Stimulated activated memory B cell treated with anti-CD40 and anti-IgM and Interleukin-4, amounts not matched to agents 10 μg/mL and 1 μg/mL and 100 μg/mL, for 72 hours (primary cell): ENCODE data around the gene KLHL28.
A peak's percentile ranks its signal among the peaks of the same experiment; 100 is the strongest.

ENCODE experiments used
- ATAC-seq: fragments of 150-1000 bp; cut with Tn5 transposase; 2 replicates; pipeline ENCODE4 v1.10.0; 2021
- H3K27ac Mint-ChIP-seq: one replicate; pipeline ENCODE4 v1.8.0; 2022; ENCODE audit warnings: mild to moderate bottlenecking, mixed read lengths
- H3K27me3 Mint-ChIP-seq: one replicate; pipeline ENCODE4 v1.8.0; 2022; ENCODE audit warnings: mixed read lengths
- H3K36me3 Mint-ChIP-seq: one replicate; pipeline ENCODE4 v1.8.0; 2022; ENCODE audit warnings: mixed read lengths
- H3K4me1 Mint-ChIP-seq: one replicate; pipeline ENCODE4 v1.8.0; 2022; ENCODE audit warnings: mixed read lengths
- H3K4me3 Mint-ChIP-seq: one replicate; pipeline ENCODE4 v1.8.0; 2022; ENCODE audit warnings: mild to moderate bottlenecking, moderate library complexity, mixed read lengths
- H3K9me3 Mint-ChIP-seq: one replicate; pipeline ENCODE4 v1.8.0; 2022; ENCODE audit warnings: mixed read lengths

The KLHL28 gene

GRCh38 chr14:44966601-44967336, 5.0 kb upstream of the KLHL28 start:
- Mint-ChIP-seq H3K9me3 (peaks cover 23% of the 10 kb centered on the region), H3K27me3 (no peaks in the 10 kb centered on the region), H3K4me1 (peaks cover 83% of the 10 kb centered on the region), H3K4me3 (peak overlapping the region; percentile 66), H3K27ac (no peak overlapping the region), H3K36me3 (peaks cover 64% of the 10 kb centered on the region)
- ATAC-seq: no peak

GRCh38 chr14:44963775-44964380, 2.1 kb upstream of the KLHL28 start:
- Mint-ChIP-seq H3K9me3 (peaks cover 6% of the 10 kb centered on the region), H3K27me3 (no peaks in the 10 kb centered on the region), H3K36me3 (peaks cover 35% of the 10 kb centered on the region), H3K4me3 (no peak overlapping the region), H3K27ac (no peak overlapping the region), H3K4me1 (peaks cover 66% of the 10 kb centered on the region)
- no peak for ATAC-seq

GRCh38 chr14:44963044-44963528, 1.3 kb upstream of the KLHL28 start:
- Mint-ChIP-seq H3K27me3 (no peaks in the 10 kb centered on the region), H3K36me3 (peaks cover 28% of the 10 kb centered on the region), H3K4me3 (no peak overlapping the region), H3K4me1 (peaks cover 59% of the 10 kb centered on the region), H3K9me3 (peaks cover 3% of the 10 kb centered on the region), H3K27ac (no peak overlapping the region)
- no peak for ATAC-seq

GRCh38 chr14:44962334-44963043, 742 bp upstream of the KLHL28 start:
- Mint-ChIP-seq H3K36me3 (peaks cover 24% of the 10 kb centered on the region), H3K4me1 (peaks cover 56% of the 10 kb centered on the region), H3K9me3 (peaks cover 2% of the 10 kb centered on the region), H3K4me3 (no peak overlapping the region), H3K27ac (no peak overlapping the region), H3K27me3 (no peaks in the 10 kb centered on the region)
- peak; percentile 64 for ATAC-seq

GRCh38 chr14:44961151-44961553, 595 bp downstream of the KLHL28 start:
- Mint-ChIP-seq H3K9me3 (no peaks in the 10 kb centered on the region), H3K27ac (no peak overlapping the region), H3K27me3 (no peaks in the 10 kb centered on the region), H3K4me1 (peaks cover 45% of the 10 kb centered on the region), H3K36me3 (peaks cover 15% of the 10 kb centered on the region), H3K4me3 (no peak overlapping the region)
- ATAC-seq: peak; percentile 58

GRCh38 chr14:44960646-44961045, 1.1 kb downstream of the KLHL28 start:
- Mint-ChIP-seq H3K27ac (no peak overlapping the region), H3K4me1 (peaks cover 40% of the 10 kb centered on the region), H3K36me3 (peaks cover 15% of the 10 kb centered on the region)

GRCh38 chr14:44960146-44960545, 1.6 kb downstream of the KLHL28 start:
- Mint-ChIP-seq H3K9me3 (no peaks in the 10 kb centered on the region), H3K4me1 (peaks cover 38% of the 10 kb centered on the region), H3K27ac (no peak overlapping the region), H3K27me3 (no peaks in the 10 kb centered on the region), H3K36me3 (peaks cover 15% of the 10 kb centered on the region), H3K4me3 (peak overlapping the region; percentile 58)
- no peak for ATAC-seq

More at GRCh38 chr14:44960646-44961045, 1.1 kb downstream of the KLHL28 start:
- H3K9me3 Mint-ChIP-seq: no peaks in the 10 kb centered on the region
- H3K27me3 Mint-ChIP-seq: no peaks in the 10 kb centered on the region
- no peak for ATAC-seq
- peak overlapping the region; percentile 58 for H3K4me3 Mint-ChIP-seq

GRCh38 chr14:44959538-44959937, 2.2 kb downstream of the KLHL28 start:
- Mint-ChIP-seq H3K9me3 (no peaks in the 10 kb centered on the region), H3K36me3 (peaks cover 10% of the 10 kb centered on the region), H3K4me3 (no peak overlapping the region), H3K27ac (no peak overlapping the region), H3K27me3 (no peaks in the 10 kb centered on the region), H3K4me1 (peaks cover 32% of the 10 kb centered on the region)
- ATAC-seq: no peak

GRCh38 chr14:44956866-44957265, 4.9 kb downstream of the KLHL28 start:
- no peak overlapping the region for H3K4me3 Mint-ChIP-seq

GRCh38 chr14:44955528-44955927, 6.2 kb downstream of the KLHL28 start:
- H3K27me3 Mint-ChIP-seq: no peaks in the 10 kb centered on the region
- no peak for ATAC-seq
- peaks cover 20% of the 10 kb centered on the region for H3K4me1 Mint-ChIP-seq
- peaks cover 11% of the 10 kb centered on the region for H3K36me3 Mint-ChIP-seq
- H3K4me3 Mint-ChIP-seq: no peak overlapping the region
- no peaks in the 10 kb centered on the region for H3K9me3 Mint-ChIP-seq
- no peak overlapping the region for H3K27ac Mint-ChIP-seq

More at GRCh38 chr14:44956866-44957265, 4.9 kb downstream of the KLHL28 start:
- no peak overlapping the region for H3K27ac Mint-ChIP-seq
- H3K4me1 Mint-ChIP-seq: peaks cover 20% of the 10 kb centered on the region
- H3K27me3 Mint-ChIP-seq: no peaks in the 10 kb centered on the region
- H3K36me3 Mint-ChIP-seq: peaks cover 11% of the 10 kb centered on the region
- no peak for ATAC-seq
- no peaks in the 10 kb centered on the region for H3K9me3 Mint-ChIP-seq

GRCh38 chr14:44954750-44955149, 7.0 kb downstream of the KLHL28 start:
- no peaks in the 10 kb centered on the region for H3K9me3 Mint-ChIP-seq
- no peaks in the 10 kb centered on the region for H3K27me3 Mint-ChIP-seq
- H3K36me3 Mint-ChIP-seq: peaks cover 11% of the 10 kb centered on the region
- H3K27ac Mint-ChIP-seq: no peak overlapping the region
- peaks cover 13% of the 10 kb centered on the region for H3K4me1 Mint-ChIP-seq
- H3K4me3 Mint-ChIP-seq: no peak overlapping the region
- no peak for ATAC-seq

- no peak overlapping the region for H3K27ac Mint-ChIP-seq
- no peaks in the 10 kb centered on the region for H3K27me3 Mint-ChIP-seq
- no peaks in the 10 kb centered on the region for H3K9me3 Mint-ChIP-seq
- H3K36me3 Mint-ChIP-seq: peaks cover 24% of the 10 kb centered on the region
- ATAC-seq: no peak
- peaks cover 15% of the 10 kb centered on the region for H3K4me1 Mint-ChIP-seq
- H3K4me3 Mint-ChIP-seq: no peak overlapping the region
These were observed 9.2 kb downstream of the KLHL28 start for GRCh38 chr14:44952391-44953110.

GRCh38 chr14:44951051-44951450, 10.7 kb downstream of the KLHL28 start:
- Mint-ChIP-seq H3K9me3 (peaks cover 3% of the 10 kb centered on the region), H3K27me3 (no peaks in the 10 kb centered on the region), H3K36me3 (peaks cover 35% of the 10 kb centered on the region), H3K27ac (no peak overlapping the region), H3K4me1 (peaks cover 20% of the 10 kb centered on the region), H3K4me3 (no peak overlapping the region)
- ATAC-seq: no peak

- no peak overlapping the region for H3K27ac Mint-ChIP-seq
- no peaks in the 10 kb centered on the region for H3K27me3 Mint-ChIP-seq
- no peak overlapping the region for H3K4me3 Mint-ChIP-seq
- no peak for ATAC-seq
- H3K36me3 Mint-ChIP-seq: peaks cover 66% of the 10 kb centered on the region
- H3K9me3 Mint-ChIP-seq: peaks cover 7% of the 10 kb centered on the region
- H3K4me1 Mint-ChIP-seq: peaks cover 34% of the 10 kb centered on the region
These were observed 16.5 kb downstream of the KLHL28 start for GRCh38 chr14:44945264-44945663.

- H3K27me3 Mint-ChIP-seq: no peaks in the 10 kb centered on the region
- ATAC-seq: no peak
- peaks cover 77% of the 10 kb centered on the region for H3K36me3 Mint-ChIP-seq
- no peak overlapping the region for H3K4me3 Mint-ChIP-seq
- no peak overlapping the region for H3K27ac Mint-ChIP-seq
- H3K9me3 Mint-ChIP-seq: peaks cover 7% of the 10 kb centered on the region
- peaks cover 40% of the 10 kb centered on the region for H3K4me1 Mint-ChIP-seq
These were observed 17.6 kb downstream of the KLHL28 start for GRCh38 chr14:44944107-44944506.
